NCI-H748 treated with DMSO at 0.1 percent for 48 hours (cell line): Measurements from ENCODE around the gene RGS12.
"Not testable (repeated sequence)": the region's sequence is repeated elsewhere in the genome, so short reads cannot be mapped to it uniquely, and the experiment has no call there.

Experiments used
- DNase-seq: peaks from one replicate; lab custom pipeline; 2025; lab: John Stamatoyannopoulos, UW

RGS12 gene

DNA sequence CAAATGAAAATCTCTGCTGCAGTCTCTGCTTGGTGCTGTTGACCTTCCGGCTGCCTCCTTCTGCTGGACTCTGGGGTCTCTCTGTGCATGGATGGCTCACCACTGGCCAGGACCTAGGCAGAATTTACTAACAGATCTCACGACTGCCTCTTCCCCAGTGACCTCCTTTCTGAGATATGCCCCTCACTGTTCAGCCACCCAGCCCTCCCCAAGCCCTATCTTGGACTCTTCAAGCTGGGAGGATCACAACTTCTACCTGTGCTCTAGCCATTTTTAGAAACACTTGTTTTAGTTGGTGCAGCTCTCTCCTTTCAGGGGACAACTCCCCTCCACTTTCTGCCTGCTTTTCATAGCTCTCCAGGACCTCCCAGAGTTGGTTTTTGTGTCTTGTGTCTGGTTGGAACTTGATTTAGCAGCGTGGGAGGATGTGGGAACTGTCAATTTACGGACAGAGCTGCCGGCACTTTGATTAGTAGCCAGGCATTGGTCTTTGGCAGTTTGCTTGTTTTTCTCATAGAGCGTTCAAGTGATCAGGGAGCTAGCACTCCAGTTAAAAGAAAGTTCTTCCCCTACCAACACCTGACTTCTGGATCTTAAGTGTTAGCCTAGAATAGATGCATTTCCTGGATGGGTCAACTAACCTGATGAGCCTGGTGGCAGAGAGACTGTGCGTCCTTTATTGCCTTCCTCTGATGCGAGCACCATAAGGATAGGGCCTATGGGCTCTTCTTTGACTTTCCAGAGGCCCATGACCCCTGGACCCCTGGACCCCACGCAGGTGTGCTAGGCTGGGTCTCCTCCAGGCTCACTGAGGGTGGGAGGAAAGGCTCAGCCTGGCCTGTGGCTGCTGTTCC is 6.5 kb downstream of the RGS12 start:
- no peak for DNase-seq

DNA sequence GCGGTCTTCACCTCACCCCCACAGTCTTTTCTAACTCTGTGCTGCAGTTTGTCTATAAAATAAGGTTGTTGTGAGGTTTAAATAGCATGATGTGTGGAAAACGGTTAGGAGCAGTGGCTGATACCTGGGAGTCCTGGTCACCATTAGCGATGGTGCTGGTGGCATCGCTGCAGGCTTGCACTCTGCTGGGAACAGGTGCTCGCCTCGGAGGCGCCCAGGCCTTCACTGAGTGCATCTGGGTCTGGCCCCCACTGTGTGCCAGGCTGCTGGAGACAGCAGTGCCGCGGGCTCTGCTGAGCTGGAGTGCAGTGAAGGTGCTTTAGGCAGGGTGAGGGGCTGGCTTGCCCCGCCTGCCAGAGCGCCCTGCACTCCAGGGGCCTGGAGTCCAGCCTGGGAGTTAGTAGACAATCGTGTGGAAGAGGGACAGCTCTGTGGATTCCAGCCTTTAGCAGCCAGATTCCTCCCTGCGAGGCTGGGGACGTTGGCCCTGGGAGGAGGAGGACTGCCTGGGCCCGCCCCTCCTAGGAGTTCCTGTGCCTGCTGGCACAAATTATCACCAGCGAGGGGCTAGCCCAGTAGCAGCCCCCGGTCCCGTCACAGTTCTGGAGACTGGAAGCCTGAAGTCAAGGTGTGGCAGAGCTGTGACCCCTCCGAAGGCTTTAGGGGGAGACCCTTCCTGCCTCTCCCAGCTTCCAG is 7.3 kb downstream of the RGS12 start:
- no peak for DNase-seq

GRCh38 chr4:3300882-3301281 is 8.1 kb downstream of the RGS12 start:
- not testable (repeated sequence) for DNase-seq

DNA sequence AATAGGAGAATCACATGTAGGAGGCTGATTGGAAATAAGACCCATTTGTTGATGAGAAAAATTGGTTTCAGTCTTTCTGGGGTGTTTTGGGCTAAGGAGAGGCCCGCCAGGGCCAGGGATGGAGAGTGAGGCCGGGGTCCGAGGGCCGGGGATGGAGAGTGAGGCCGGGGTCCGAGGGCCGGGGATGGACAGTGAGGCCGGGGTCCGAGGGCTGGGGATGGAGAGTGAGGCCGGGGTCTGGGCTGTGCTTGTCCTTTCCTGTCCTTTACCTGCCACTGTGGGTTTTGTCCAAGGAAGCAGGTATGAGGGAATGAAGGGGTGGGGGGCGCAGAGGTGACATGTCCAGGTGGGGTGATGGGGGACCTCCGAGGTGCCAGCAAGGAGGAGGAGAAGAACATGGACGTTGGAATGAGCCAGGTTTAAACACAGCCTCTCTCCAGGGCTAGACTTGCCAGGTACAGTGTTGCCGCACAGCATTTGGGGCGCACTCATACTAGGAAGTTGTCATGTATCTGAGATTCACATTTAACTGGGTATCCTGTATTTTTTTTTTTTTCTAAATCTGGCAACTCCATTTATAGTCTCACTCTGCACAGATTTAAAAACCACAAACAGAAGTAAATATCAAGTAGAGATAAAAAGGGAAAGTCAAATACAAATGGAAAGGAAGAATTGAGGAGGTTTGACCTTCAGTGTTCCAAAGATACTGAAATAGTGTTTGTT is 8.8 kb downstream of the RGS12 start:
- no peak for DNase-seq

DNA sequence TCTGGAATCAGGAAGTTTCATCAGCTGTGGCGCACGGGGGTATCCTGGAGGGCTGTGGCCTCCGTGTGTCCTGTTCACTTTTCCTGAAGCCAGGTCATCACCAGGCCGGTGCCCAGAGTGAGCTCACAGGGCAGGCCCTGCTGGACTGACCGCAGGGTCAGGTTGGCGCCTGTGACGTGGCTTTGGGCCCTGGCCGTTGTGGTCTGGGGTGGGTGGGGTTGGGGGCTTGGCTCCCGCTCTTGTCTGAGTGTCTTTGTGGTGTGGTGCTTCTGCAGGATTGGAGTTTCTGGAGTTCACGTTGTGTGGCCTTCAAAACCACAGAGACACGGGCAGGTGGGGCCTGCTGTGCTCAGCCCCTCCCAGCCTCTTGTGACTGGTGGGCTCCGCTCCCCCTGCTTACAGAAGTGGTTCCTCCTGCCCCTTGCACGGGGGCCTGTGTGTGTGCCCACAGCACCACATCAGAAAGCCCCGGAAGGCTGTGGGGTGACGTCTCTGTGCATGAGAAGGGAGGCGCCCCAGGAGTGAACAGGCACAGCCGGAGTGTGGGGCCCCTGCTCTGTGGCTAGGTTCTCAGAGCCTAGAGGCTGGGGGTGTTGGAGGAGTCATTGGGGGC is 9.5 kb downstream of the RGS12 start:
- no peak for DNase-seq

- DNase-seq = no peak
Measured at GRCh38 chr4:3302786-3303564, 10.2 kb downstream of the RGS12 start.

GRCh38 chr4:3303565-3303824 is 10.7 kb downstream of the RGS12 start:
- no peak for DNase-seq

- no peak for DNase-seq
Measured at GRCh38 chr4:3303923-3304710, 11.3 kb downstream of the RGS12 start.

GRCh38 chr4:3304831-3305609 is 12.2 kb downstream of the RGS12 start:
- DNase-seq = no peak

GRCh38 chr4:3305610-3306371 is 13.0 kb downstream of the RGS12 start:
- no peak for DNase-seq

DNA sequence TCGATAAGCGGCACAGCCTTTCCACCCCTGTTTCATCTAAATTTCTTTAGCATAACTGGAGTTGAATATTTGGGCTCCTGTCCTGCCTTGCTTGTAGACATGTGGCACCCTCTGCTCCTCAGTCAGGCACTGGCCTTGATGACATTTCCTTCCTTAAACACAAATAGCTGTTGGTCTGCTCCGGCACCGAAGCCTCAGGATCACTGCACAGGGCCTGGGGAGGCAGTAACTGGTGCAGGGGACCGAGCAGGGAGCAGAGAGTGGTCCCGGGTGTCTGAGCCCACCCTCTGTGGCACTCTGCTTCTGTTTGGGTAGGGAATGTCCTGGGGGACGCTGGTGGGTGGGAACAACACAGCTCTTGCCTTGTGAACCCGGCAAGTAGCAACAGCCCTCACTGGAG is 13.6 kb downstream of the RGS12 start:
- no peak for DNase-seq

- no peak for DNase-seq
Measured at GRCh38 chr4:3307060-3307459, 14.2 kb downstream of the RGS12 start.

GRCh38 chr4:3307486-3307885 is 14.7 kb downstream of the RGS12 start:
- no peak for DNase-seq

DNA sequence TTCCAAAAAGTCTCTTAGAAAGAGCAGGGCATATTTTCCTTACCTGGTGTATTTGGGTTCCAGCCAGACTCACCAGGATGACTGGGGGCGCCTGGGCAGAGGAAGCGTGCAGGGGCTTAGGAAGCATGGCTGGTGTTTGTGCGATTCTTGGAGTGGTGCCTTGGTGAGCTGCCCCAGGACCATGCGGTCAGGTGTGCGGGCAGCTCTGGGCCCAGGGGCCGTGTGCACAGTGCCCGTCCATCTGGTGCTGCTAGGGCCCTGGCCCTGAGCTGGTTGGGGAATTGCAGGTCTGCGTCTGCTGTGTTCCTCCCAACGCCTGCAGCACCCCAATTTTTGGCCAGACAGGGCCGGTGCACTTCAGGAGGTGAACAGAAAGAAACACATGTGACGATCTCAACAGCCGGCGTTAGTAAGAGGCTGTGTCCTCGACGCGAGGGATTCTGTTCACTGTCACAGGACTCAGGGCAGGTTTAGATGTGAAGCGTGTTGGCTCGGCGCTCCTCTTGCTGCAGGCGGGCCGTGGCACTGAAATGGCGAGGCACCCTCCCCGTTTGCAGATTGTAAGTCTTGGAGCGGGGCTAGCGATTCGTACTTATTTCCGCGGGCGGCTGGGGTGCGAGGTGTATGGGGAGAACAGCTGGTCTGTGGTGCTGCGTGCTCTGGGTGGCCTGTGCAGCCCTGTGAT is 15.2 kb downstream of the RGS12 start:
- no peak for DNase-seq

DNA sequence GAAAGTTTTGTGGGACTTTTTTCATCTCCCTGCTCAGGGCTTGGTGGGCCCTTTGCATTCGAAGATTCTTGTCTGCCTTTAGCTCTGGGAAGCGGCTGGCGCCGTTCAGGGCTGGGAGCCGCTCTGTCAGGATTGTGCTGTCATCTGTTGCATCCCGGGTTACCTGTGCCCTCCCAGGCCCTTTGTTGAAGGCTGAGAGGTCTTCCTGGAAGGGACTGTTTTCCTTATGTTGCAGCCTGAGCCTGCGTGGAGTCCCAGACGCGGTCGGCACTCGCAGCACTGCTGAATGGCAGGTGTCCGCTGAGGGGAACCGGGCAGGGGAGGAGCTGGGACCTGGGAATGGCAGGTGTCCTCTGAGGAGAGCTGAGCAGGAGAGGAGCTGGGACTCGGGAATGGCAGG is 15.9 kb downstream of the RGS12 start:
- no peak for DNase-seq

- no peak for DNase-seq
Measured at GRCh38 chr4:3310301-3311094, 17.7 kb downstream of the RGS12 start.

- DNase-seq = no peak
Measured at GRCh38 chr4:3311095-3311372, 18.2 kb downstream of the RGS12 start.

GRCh38 chr4:3311489-3312171 is 18.8 kb downstream of the RGS12 start:
- no peak for DNase-seq
